GM12892 (cell line): ENCODE results near the gene ASCC2.
"Not testable (repeated sequence)": the region's sequence is repeated elsewhere in the genome, so short reads cannot be mapped to it uniquely, and the experiment has no call there.

Experiments used
- DNase-seq: peaks from one replicate; pipeline ENCODE4 v3.0.0; 2011; ENCODE audit not compliant: insufficient read length
- FAIRE-seq: peaks from 2 replicates; lab custom pipeline; 2011; peaks lifted over from hg19 to GRCh38; lab: Jason Lieb, UNC
- POLR2A ChIP-seq: IDR thresholded peaks from 2 replicates; pipeline ENCODE4 v1.6.1; 2011; ENCODE audit warnings: low read depth, low read length, control low read depth
- POLR2AphosphoS5 ChIP-seq: IDR thresholded peaks from 2 replicates; pipeline ENCODE4 v1.6.1; 2011; ENCODE audit warnings: low read depth, low read length, control low read depth
- TAF1 ChIP-seq: IDR thresholded peaks from 2 replicates; pipeline ENCODE4 v1.6.1; 2011; ENCODE audit warnings: low read depth, mild to moderate bottlenecking, control low read depth, low read length, borderline replicate concordance

ASCC2 gene

GRCh38 chr22:29871684-29872083 is 33.6 kb upstream of the ASCC2 start:
- TF ChIP-seq TAF1 (no peak), POLR2A (no peak), POLR2AphosphoS5 (no peak)
- no peak for FAIRE-seq
- no peak for DNase-seq

GRCh38 chr22:29870574-29870973 is 32.5 kb upstream of the ASCC2 start:
- FAIRE-seq, result no peak
- no peak for DNase-seq
- TF ChIP-seq POLR2AphosphoS5 (no peak), POLR2A (no peak), TAF1 (no peak)

GRCh38 chr22:29867851-29868250 is 29.8 kb upstream of the ASCC2 start:
- DNase-seq (no peak), FAIRE-seq (no peak)
- TF ChIP-seq POLR2AphosphoS5, result no peak
- no peak for TF ChIP-seq POLR2A
- TF ChIP-seq TAF1, result no peak

GRCh38 chr22:29867260-29867659 is 29.2 kb upstream of the ASCC2 start:
- no peak for TF ChIP-seq POLR2AphosphoS5
- TF ChIP-seq POLR2A, result no peak
- TF ChIP-seq TAF1, result no peak
- DNase-seq, result no peak
- no peak for FAIRE-seq

GRCh38 chr22:29865572-29865971 is 27.5 kb upstream of the ASCC2 start:
- DNase-seq, FAIRE-seq: not testable (repeated sequence)

GRCh38 chr22:29861672-29862297 is 23.7 kb upstream of the ASCC2 start:
- FAIRE-seq (no peak), DNase-seq (no peak)
- TF ChIP-seq POLR2A (no peak), POLR2AphosphoS5 (no peak), TAF1 (no peak)

- DNase-seq (no peak), FAIRE-seq (no peak)
- TF ChIP-seq POLR2A (no peak), TAF1 (no peak), POLR2AphosphoS5 (no peak)
These were observed 22.1 kb upstream of the ASCC2 start for GRCh38 chr22:29860006-29860766.

- FAIRE-seq, DNase-seq: not testable (repeated sequence)
These were observed 21.0 kb upstream of the ASCC2 start for GRCh38 chr22:29859030-29859429.

- DNase-seq (no peak), FAIRE-seq (no peak)
- TF ChIP-seq POLR2AphosphoS5, result no peak
- no peak for TF ChIP-seq TAF1
These were observed 18.4 kb upstream of the ASCC2 start for GRCh38 chr22:29856496-29856895.

- no peak for DNase-seq
- no peak for TF ChIP-seq POLR2A
- TF ChIP-seq TAF1, result no peak
- no peak for TF ChIP-seq POLR2AphosphoS5
- FAIRE-seq, result no peak
These were observed 17.6 kb upstream of the ASCC2 start for GRCh38 chr22:29855611-29856181.

- DNase-seq, result no peak
- TF ChIP-seq POLR2A, result no peak
- no peak for TF ChIP-seq TAF1
- no peak for TF ChIP-seq POLR2AphosphoS5
- FAIRE-seq, result no peak
These were observed 16.4 kb upstream of the ASCC2 start for GRCh38 chr22:29854432-29854831.

- FAIRE-seq (no peak), DNase-seq (no peak)
- TF ChIP-seq TAF1, result no peak
- TF ChIP-seq POLR2AphosphoS5, result no peak
- no peak for TF ChIP-seq POLR2A
These were observed 10.0 kb upstream of the ASCC2 start for GRCh38 chr22:29848111-29848510.

- FAIRE-seq, result no peak
- TF ChIP-seq POLR2AphosphoS5 (no peak), TAF1 (no peak), POLR2A (no peak)
- DNase-seq, result no peak
These were observed 8.2 kb upstream of the ASCC2 start for GRCh38 chr22:29846290-29846689.
